ENCODE data around the gene RYR3. TPM values are rescaled to one million over a fixed set of nuclear protein-coding genes. Genes with fewer than 3 reads are reported as not detected.

Gene RYR3
- total RNA-seq, 1 donor from 2014 or later, result 7.4 TPM

- TF ChIP-seq, protein P1, sequence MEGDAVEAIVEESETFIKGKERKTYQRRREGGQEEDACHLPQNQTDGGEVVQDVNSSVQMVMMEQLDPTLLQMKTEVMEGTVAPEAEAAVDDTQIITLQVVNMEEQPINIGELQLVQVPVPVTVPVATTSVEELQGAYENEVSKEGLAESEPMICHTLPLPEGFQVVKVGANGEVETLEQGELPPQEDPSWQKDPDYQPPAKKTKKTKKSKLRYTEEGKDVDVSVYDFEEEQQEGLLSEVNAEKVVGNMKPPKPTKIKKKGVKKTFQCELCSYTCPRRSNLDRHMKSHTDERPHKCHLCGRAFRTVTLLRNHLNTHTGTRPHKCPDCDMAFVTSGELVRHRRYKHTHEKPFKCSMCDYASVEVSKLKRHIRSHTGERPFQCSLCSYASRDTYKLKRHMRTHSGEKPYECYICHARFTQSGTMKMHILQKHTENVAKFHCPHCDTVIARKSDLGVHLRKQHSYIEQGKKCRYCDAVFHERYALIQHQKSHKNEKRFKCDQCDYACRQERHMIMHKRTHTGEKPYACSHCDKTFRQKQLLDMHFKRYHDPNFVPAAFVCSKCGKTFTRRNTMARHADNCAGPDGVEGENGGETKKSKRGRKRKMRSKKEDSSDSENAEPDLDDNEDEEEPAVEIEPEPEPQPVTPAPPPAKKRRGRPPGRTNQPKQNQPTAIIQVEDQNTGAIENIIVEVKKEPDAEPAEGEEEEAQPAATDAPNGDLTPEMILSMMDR (IDR thresholded peaks at IDR 0.05; ENCODE audit: partially characterized antibody, unreplicated experiment), result no peak
- H3K4me3 Mint-ChIP-seq (ENCODE audit: unreplicated experiment), result no peak overlapping the region
- H3K27ac Mint-ChIP-seq (ENCODE audit: unreplicated experiment), result no peak overlapping the region
- no peaks in the 10 kb centered on the region for H3K27me3 Mint-ChIP-seq (ENCODE audit: unreplicated experiment)
- no peaks in the 10 kb centered on the region for H3K36me3 Mint-ChIP-seq (ENCODE audit: unreplicated experiment)
- H3K9me3 Mint-ChIP-seq (ENCODE audit: unreplicated experiment), result no peaks in the 10 kb centered on the region
- DNase-seq, result no peak
- H3K4me1 Mint-ChIP-seq (ENCODE audit: low read depth, unreplicated experiment), result no peaks in the 10 kb centered on the region
These were observed 17.3 kb downstream of the RYR3 start for GRCh38 chr15:33328106-33328505.

DNA sequence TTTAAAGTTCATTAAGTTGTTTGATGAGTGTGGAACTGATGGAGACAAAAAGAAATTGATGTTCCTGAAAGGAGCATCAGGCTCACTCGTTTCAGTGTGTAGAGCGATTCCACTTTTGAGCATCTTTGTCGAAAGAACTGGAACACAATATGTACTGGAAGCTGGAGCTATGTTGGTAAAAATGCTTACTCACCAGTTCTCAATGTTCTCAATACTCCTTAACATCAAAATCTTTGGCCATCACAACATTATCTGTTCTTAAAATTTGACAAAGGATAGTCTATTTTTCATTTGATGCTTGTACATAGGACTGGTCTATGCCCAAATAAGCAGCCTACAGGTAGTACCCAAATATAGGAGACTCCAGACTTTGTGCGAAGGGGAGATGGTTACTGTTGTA, 18.7 kb downstream of the RYR3 start:
- TF ChIP-seq, protein P1 (IDR thresholded peaks at IDR 0.05; ENCODE audit: partially characterized antibody, unreplicated experiment), result no peak
- no peaks in the 10 kb centered on the region for H3K36me3 Mint-ChIP-seq (ENCODE audit: unreplicated experiment)
- H3K4me1 Mint-ChIP-seq (ENCODE audit: low read depth, unreplicated experiment), result no peaks in the 10 kb centered on the region
- no peaks in the 10 kb centered on the region for H3K9me3 Mint-ChIP-seq (ENCODE audit: unreplicated experiment)
- no peak overlapping the region for H3K27ac Mint-ChIP-seq (ENCODE audit: unreplicated experiment)
- no peak for DNase-seq
- no peaks in the 10 kb centered on the region for H3K27me3 Mint-ChIP-seq (ENCODE audit: unreplicated experiment)
- no peak overlapping the region for H3K4me3 Mint-ChIP-seq (ENCODE audit: unreplicated experiment)

DNA sequence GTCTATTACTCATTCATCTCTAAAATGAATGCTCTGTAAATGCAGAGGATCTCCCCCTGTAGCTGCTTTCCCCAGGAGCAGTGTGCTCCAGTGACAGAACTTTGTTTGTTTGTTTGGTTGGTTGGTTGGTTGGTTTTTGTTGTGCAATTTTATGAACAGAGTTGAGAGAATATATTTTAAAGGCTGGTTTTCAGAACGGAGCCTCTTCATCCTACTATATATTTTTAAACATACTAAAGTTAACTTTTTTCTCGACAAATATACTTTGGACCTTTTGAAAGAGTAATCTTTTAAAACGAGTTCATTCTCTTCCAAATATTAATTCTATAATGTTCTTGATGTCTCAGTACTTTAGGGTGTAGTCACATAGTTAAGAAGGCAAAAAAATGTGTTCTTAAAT, 20.2 kb downstream of the RYR3 start:
- Mint-ChIP-seq H3K4me1 (ENCODE audit: low read depth, unreplicated experiment) (no peaks in the 10 kb centered on the region), H3K27ac (ENCODE audit: unreplicated experiment) (no peak overlapping the region), H3K27me3 (ENCODE audit: unreplicated experiment) (no peaks in the 10 kb centered on the region), H3K9me3 (ENCODE audit: unreplicated experiment) (no peaks in the 10 kb centered on the region), H3K4me3 (ENCODE audit: unreplicated experiment) (no peak overlapping the region), H3K36me3 (ENCODE audit: unreplicated experiment) (no peaks in the 10 kb centered on the region)
- DNase-seq, result no peak
- TF ChIP-seq, protein P1 (IDR thresholded peaks at IDR 0.05; ENCODE audit: partially characterized antibody, unreplicated experiment), result no peak

DNA sequence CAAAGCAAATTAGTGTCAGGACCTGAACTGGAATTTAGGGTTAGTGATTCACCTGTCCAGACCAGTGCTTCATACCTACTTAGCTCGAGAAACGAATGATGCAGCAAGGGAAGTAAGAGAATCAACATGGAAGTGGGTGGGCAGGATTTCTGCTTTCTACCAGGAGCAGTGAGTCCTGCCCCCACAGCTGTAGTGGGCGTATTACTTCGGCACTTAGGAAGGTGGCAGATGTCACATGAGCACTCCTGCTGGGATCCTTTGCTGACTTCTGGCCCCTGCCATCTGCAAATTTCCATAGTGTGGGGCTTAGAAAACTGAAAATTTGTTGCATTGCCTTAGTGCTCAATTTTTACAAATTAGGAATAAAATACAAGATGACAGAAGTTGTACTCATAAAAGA, 31.2 kb downstream of the RYR3 start:
- Mint-ChIP-seq H3K4me1 (ENCODE audit: low read depth, unreplicated experiment) (peaks cover 15% of the 10 kb centered on the region), H3K36me3 (ENCODE audit: unreplicated experiment) (no peaks in the 10 kb centered on the region), H3K27me3 (ENCODE audit: unreplicated experiment) (peaks cover 1% of the 10 kb centered on the region), H3K9me3 (ENCODE audit: unreplicated experiment) (no peaks in the 10 kb centered on the region), H3K4me3 (ENCODE audit: unreplicated experiment) (no peak overlapping the region), H3K27ac (ENCODE audit: unreplicated experiment) (peak overlapping the region; percentile 30)
- TF ChIP-seq, protein P1 (IDR thresholded peaks at IDR 0.05; ENCODE audit: partially characterized antibody, unreplicated experiment), result no peak
- peak; percentile 19 for DNase-seq

GRCh38 chr15:33343275-33343674, 32.5 kb downstream of the RYR3 start:
- Mint-ChIP-seq H3K27ac (ENCODE audit: unreplicated experiment) (peak overlapping the region; percentile 53), H3K36me3 (ENCODE audit: unreplicated experiment) (no peaks in the 10 kb centered on the region), H3K4me3 (ENCODE audit: unreplicated experiment) (no peak overlapping the region), H3K27me3 (ENCODE audit: unreplicated experiment) (no peaks in the 10 kb centered on the region), H3K9me3 (ENCODE audit: unreplicated experiment) (no peaks in the 10 kb centered on the region), H3K4me1 (ENCODE audit: low read depth, unreplicated experiment) (peaks cover 15% of the 10 kb centered on the region)
- DNase-seq, result no peak
- TF ChIP-seq, protein P1 (IDR thresholded peaks at IDR 0.05; ENCODE audit: partially characterized antibody, unreplicated experiment), result no peak
